K562 (cell line): ENCODE measurements around the gene EML5. TPM values are rescaled to one million over a fixed set of nuclear protein-coding genes. Genes with fewer than 3 reads are reported as not detected.

Experiments used
- ATAC-seq: fragments of 200-7000 bp; cut with Tn5 transposase; 3 replicates; pipeline ENCODE4 v1.9.1; 2020; ENCODE audit warnings: moderate library complexity
- BruUV-seq: library from RNA; stranded (reverse); fragments of 400-500 nt; replicated peaks from 2 replicates; lab custom pipeline; 2021; lab: Mats Ljungman, UMichigan
- CTCF ChIA-PET: fragments of 300-600 bp; formaldehyde crosslinking; extraction: SDS; loops from one replicate; lab custom pipeline; 2021; ENCODE audit warnings: low intra/inter-chr PET ratio; lab: Yijun Ruan, JAX
- POLR2A ChIA-PET: fragments of 300-600, 350-650 bp; sonication (Branson Sonifier 250); formaldehyde crosslinking; extraction: SDS; loops from one replicate; lab custom pipeline; 2021; ENCODE audit warnings: antibody characterized with exemption, inconsistent platforms; lab: Yijun Ruan, JAX
- DNase-seq, 4 experiments: peaks; one replicate each; pipeline versions ENCODE4 v3.0.0 to v3.0.0-alpha.2; 2011 to 2018; ENCODE audit warnings: low spot score in 3 of 4, mixed read lengths in 3 of 4; ENCODE audit errors: extremely low read depth in 1 of 4
- FAIRE-seq: peaks from 2 replicates; lab custom pipeline; 2011; peaks lifted over from hg19 to GRCh38; lab: Jason Lieb, UNC
- H2AFZ ChIP-seq: 2 replicates; pipeline ENCODE4 v1.6.0; 2011; ENCODE audit warnings: low read depth, low read length, control low read depth, inconsistent platforms
- H3K27ac ChIP-seq: fragments of 200-600 bp; 3 replicates; pipeline ENCODE4 v1.8.0; 2011; ENCODE audit warnings: low read depth, mild to moderate bottlenecking, control low read depth, inconsistent platforms, low read length, moderate library complexity, mixed read lengths; ENCODE audit errors: extremely low read depth
- H3K27me3 ChIP-seq, 2 experiments: fragments of 300-600 bp in 1 of 2; 2 replicates in 1 of 2; 3 replicates in 1 of 2; pipeline versions ENCODE4 v1.6.0 to v1.8.0; 2011; ENCODE audit warnings: inconsistent platforms in 2 of 2, low read length in 2 of 2, mild to moderate bottlenecking in 1 of 2, mixed read lengths in 1 of 2, moderate library complexity in 1 of 2; ENCODE audit not compliant: control insufficient read depth in 2 of 2, insufficient read depth in 2 of 2
- H3K36me3 ChIP-seq: fragments of 300-600 bp; 3 replicates; pipeline ENCODE4 v1.8.0; 2011; ENCODE audit warnings: mild to moderate bottlenecking, low read length, inconsistent platforms; ENCODE audit not compliant: control insufficient read depth, insufficient read depth
- H3K4me1 ChIP-seq, 2 experiments: fragments of 200-600 bp in 1 of 2; replicated peaks in 1 of 2; 2 replicates in 1 of 2; 3 replicates in 1 of 2; pipeline versions ENCODE4 v1.5.1 to v1.8.0; 2011; ENCODE audit warnings: inconsistent platforms in 2 of 2, low read length in 2 of 2, mild to moderate bottlenecking in 1 of 2, mixed read lengths in 1 of 2, moderate library complexity in 1 of 2; ENCODE audit not compliant: control insufficient read depth in 2 of 2, insufficient read depth in 2 of 2
- H3K4me2 ChIP-seq: 2 replicates; pipeline ENCODE4 v1.6.1; 2011; ENCODE audit warnings: low read length, control low read depth, inconsistent platforms, mixed read lengths; ENCODE audit not compliant: insufficient read depth
- H3K4me3 ChIP-seq: fragments of 200-600 bp; sonication (generic), shearing (Covaris generic); 2 replicates; pipeline ENCODE4 v1.5.1; 2016; ENCODE audit warnings: control low read depth, inconsistent platforms
- H3K79me2 ChIP-seq: fragments of 200-600 bp; 3 replicates; pipeline ENCODE4 v1.8.0; 2011; ENCODE audit warnings: low read length, inconsistent platforms; ENCODE audit not compliant: control insufficient read depth, insufficient read depth
- H3K9ac ChIP-seq, 2 experiments: 2 replicates each; pipeline versions ENCODE4 v1.6.0 to v1.6.1; 2011; ENCODE audit warnings: low read depth in 2 of 2, low read length in 2 of 2, control low read depth in 1 of 2, inconsistent platforms in 1 of 2, mild to moderate bottlenecking in 1 of 2, mixed read lengths in 1 of 2; ENCODE audit not compliant: insufficient read depth in 1 of 2
- H3K9me1 ChIP-seq: one replicate; pipeline ENCODE4 v1.6.0; 2011; ENCODE audit warnings: inconsistent platforms, mild to moderate bottlenecking, low read length, moderate library complexity; ENCODE audit not compliant: control insufficient read depth, insufficient read depth
- H3K9me3 ChIP-seq: replicated peaks from 2 replicates; pipeline ENCODE4 v1.5.1; 2011; ENCODE audit warnings: low read depth, low read length, inconsistent platforms; ENCODE audit not compliant: control insufficient read depth, insufficient read depth
- H4K20me1 ChIP-seq: replicated peaks from 2 replicates; pipeline ENCODE4 v1.6.1; 2011; ENCODE audit warnings: low read length, inconsistent platforms, mixed read lengths; ENCODE audit not compliant: control insufficient read depth, insufficient read depth
- CHCHD3 ChIP-seq: fragments of 250-450 bp; sonication (Bioruptor Pico); IDR thresholded peaks from 2 replicates; pipeline ENCODE4 v2.1.2; 2022; ENCODE audit warnings: mild to moderate bottlenecking
- HNRNPL ChIP-seq: fragments of 200-400 bp; formaldehyde crosslinking; IDR thresholded peaks from 2 replicates; pipeline ENCODE4 v1.6.1; 2017; ENCODE audit warnings: low read depth, mild to moderate bottlenecking, low read length
- HNRNPLL ChIP-seq: fragments of 200-400 bp; formaldehyde crosslinking; IDR thresholded peaks from 2 replicates; pipeline ENCODE4 v1.6.1; 2017; ENCODE audit warnings: low read length, low read depth, mild to moderate bottlenecking; ENCODE audit not compliant: poor library complexity, severe bottlenecking
- HSF4 ChIP-seq: fragments of 250-450 bp; sonication (Bioruptor Pico); IDR thresholded peaks from 2 replicates; pipeline ENCODE4 v2.1.2; 2022; ENCODE audit warnings: mild to moderate bottlenecking, moderate library complexity, borderline replicate concordance
- JUND ChIP-seq, 2 experiments: IDR thresholded peaks; 2 replicates in 1 of 2; 3 replicates in 1 of 2; pipeline ENCODE4 v1.6.1; 2011; ENCODE audit warnings: borderline replicate concordance in 2 of 2, low read depth in 2 of 2, low read length in 2 of 2, improper control_type of control experiment in 1 of 2, missing biosample characterization in 1 of 2, missing genetic modification characterization in 1 of 2, missing genetic modification reagents in 1 of 2
- PTRF ChIP-seq: fragments of 450-650 bp; IDR thresholded peaks from 2 replicates; pipeline ENCODE4 v1.6.1; 2016; ENCODE audit warnings: mild to moderate bottlenecking, missing genetic modification characterization, missing compliant biosample characterization
- TAF9B ChIP-seq: fragments of 450-650 bp; IDR thresholded peaks from 2 replicates; pipeline ENCODE4 v1.6.1; 2018; ENCODE audit warnings: mild to moderate bottlenecking; ENCODE audit not compliant: partially characterized antibody
- TEAD2 ChIP-seq: fragments of 450-650 bp; IDR thresholded peaks from 2 replicates; pipeline ENCODE4 v1.6.1; 2016; ENCODE audit warnings: missing genetic modification characterization, control low read depth, missing compliant biosample characterization
- ZNF217 ChIP-seq: sonication (generic); formaldehyde crosslinking; IDR thresholded peaks from 2 replicates; pipeline ENCODE4 v1.8.0; 2022; ENCODE audit warnings: mild to moderate bottlenecking, missing genetic modification reagents
- ZNF311 ChIP-seq: fragments of 250-450 bp; sonication (Bioruptor Pico); IDR thresholded peaks from 2 replicates; pipeline ENCODE4 v1.4.0; 2020; ENCODE audit warnings: mild to moderate bottlenecking, moderate library complexity
- in situ Hi-C: fragments of 300-500 bp; cut with MboI; formaldehyde crosslinking; loops from 4 replicates; pipeline ENCODE4 v1.15.0; 2018; ENCODE audit warnings: inconsistent platforms, mixed read lengths
- intact Hi-C: fragments of 100-400 bp; cut with micrococcal nuclease; formaldehyde crosslinking; loops from 2 replicates; pipeline ENCODE4 v1.14.2; 2022
- polyA plus RNA-seq, 8 experiments: library from polyadenylated mRNA; depleted of rRNA in 4 of 8; stranded (reverse) in 5 of 8; unstranded in 3 of 8; fragments of >200 nt; fragmentation: Nextera tagmentation in 2 of 8; fragmentation: Illumina TruSeq in 1 of 8; extraction: Ambion mirVana in 2 of 8; extraction: Trizol in 1 of 8; gene quantifications; 2 replicates each; pipeline versions ENCODE4 v1.2.1 to v1.2.3, GENCODE V29; 2011 to 2014; ENCODE audit warnings: inconsistent platforms in 1 of 8, missing spikeins in 1 of 8
- total RNA-seq, 7 experiments: library from RNA; depleted of rRNA in 6 of 7; stranded (reverse); fragments of >200 nt in 6 of 7; fragmentation: Illumina TruSeq in 2 of 7; extraction: Trizol in 2 of 7; gene quantifications; 2 replicates each; pipeline versions ENCODE4 v1.2.1 to v1.2.3, GENCODE V29; 2011 to 2021; ENCODE audit warnings: low replicate concordance in 1 of 7
- TF ChIP-seq, protein P1 (sequence below): sonication (generic); formaldehyde crosslinking; IDR thresholded peaks from 2 replicates; pipeline ENCODE4 v1.8.1; 2023; ENCODE audit warnings: mild to moderate bottlenecking, missing genetic modification reagents
- TF ChIP-seq, protein P2 (sequence below): fragments of 450-650 bp; IDR thresholded peaks from 2 replicates; pipeline ENCODE4 v1.6.1; 2016; ENCODE audit warnings: antibody characterized with exemption
- TF ChIP-seq, protein P3 (sequence below): fragments of 450-650 bp; formaldehyde crosslinking; IDR thresholded peaks from 2 replicates; pipeline ENCODE4 v1.4.0; 2020; ENCODE audit warnings: mild to moderate bottlenecking, moderate library complexity
- TF ChIP-seq, protein P4 (sequence below), 2 experiments: fragments of 450-650 bp in 1 of 2; IDR thresholded peaks; 2 replicates each; pipeline ENCODE4 v1.6.1; 2011 to 2017; ENCODE audit warnings: low read depth in 2 of 2, antibody characterized with exemption in 1 of 2, borderline replicate concordance in 1 of 2, low read length in 1 of 2, mild to moderate bottlenecking in 1 of 2, mixed read lengths in 1 of 2; ENCODE audit not compliant: control insufficient read depth in 1 of 2

The EML5 gene
- total and polyA plus RNA-seq, 9 of the 15 experiments (the other 6 are each of a cell fraction or from before 2014, with no cell fraction given) = 0.06 to 0.34 (median 0.22) TPM

DNA sequence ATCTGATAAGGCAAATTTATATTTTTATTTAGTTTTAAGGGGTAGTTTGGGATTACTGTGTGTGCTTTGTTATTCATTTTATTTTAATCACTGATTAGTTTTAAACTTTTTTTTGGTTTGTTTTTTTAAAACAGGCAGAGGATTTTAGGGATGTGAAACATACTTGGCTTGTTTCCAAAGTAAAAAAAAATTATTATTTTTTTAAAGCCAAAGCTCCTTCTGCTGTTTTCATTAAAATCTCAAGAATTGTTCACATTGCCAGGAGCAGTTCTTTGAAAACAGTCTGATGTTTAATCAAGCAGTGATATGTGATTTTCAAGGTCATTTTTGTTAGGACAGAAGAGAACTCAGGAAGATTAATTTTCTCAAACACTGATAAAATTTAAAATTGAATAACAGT lies 42.9 kb upstream of the EML5 start:
- intact Hi-C loops = no loop called here
- TF ChIP-seq, protein P1, sequence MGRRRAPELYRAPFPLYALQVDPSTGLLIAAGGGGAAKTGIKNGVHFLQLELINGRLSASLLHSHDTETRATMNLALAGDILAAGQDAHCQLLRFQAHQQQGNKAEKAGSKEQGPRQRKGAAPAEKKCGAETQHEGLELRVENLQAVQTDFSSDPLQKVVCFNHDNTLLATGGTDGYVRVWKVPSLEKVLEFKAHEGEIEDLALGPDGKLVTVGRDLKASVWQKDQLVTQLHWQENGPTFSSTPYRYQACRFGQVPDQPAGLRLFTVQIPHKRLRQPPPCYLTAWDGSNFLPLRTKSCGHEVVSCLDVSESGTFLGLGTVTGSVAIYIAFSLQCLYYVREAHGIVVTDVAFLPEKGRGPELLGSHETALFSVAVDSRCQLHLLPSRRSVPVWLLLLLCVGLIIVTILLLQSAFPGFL (CRISPR knock-in tag) = no peak
- no peak for TF ChIP-seq TAF9B
- no peak for TF ChIP-seq CHCHD3 (CRISPR knock-in tag)
- TF ChIP-seq PTRF (tag) = no peak
- TF ChIP-seq HSF4 (CRISPR knock-in tag) = no peak
- no peak for TF ChIP-seq JUND (IDR thresholded peaks at IDR 0.05; ENCODE audit: borderline replicate concordance, low read depth, low read length)
- TF ChIP-seq JUND (tag; IDR thresholded peaks at IDR 0.05; ENCODE audit: borderline replicate concordance, low read depth, low read length) = no peak
- TF ChIP-seq ZNF217 (CRISPR knock-in tag) = no peak
- TF ChIP-seq, protein P2, sequence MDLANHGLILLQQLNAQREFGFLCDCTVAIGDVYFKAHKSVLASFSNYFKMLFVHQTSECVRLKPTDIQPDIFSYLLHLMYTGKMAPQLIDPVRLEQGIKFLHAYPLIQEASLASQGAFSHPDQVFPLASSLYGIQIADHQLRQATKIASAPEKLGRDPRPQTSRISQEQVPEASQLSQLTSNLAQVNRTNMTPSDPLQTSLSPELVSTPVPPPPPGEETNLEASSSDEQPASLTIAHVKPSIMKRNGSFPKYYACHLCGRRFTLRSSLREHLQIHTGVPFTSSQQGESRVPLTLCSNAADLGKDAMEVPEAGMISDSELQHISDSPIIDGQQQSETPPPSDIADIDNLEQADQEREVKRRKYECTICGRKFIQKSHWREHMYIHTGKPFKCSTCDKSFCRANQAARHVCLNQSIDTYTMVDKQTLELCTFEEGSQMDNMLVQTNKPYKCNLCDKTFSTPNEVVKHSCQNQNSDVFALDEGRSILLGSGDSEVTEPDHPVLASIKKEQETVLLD = no peak
- no peak for TF ChIP-seq TEAD2
- no peak for TF ChIP-seq HNRNPLL
- TF ChIP-seq, protein P3, sequence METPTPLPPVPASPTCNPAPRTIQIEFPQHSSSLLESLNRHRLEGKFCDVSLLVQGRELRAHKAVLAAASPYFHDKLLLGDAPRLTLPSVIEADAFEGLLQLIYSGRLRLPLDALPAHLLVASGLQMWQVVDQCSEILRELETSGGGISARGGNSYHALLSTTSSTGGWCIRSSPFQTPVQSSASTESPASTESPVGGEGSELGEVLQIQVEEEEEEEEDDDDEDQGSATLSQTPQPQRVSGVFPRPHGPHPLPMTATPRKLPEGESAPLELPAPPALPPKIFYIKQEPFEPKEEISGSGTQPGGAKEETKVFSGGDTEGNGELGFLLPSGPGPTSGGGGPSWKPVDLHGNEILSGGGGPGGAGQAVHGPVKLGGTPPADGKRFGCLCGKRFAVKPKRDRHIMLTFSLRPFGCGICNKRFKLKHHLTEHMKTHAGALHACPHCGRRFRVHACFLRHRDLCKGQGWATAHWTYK (CRISPR knock-in tag) = no peak
- TF ChIP-seq HNRNPL = no peak
- TF ChIP-seq, protein P4, sequence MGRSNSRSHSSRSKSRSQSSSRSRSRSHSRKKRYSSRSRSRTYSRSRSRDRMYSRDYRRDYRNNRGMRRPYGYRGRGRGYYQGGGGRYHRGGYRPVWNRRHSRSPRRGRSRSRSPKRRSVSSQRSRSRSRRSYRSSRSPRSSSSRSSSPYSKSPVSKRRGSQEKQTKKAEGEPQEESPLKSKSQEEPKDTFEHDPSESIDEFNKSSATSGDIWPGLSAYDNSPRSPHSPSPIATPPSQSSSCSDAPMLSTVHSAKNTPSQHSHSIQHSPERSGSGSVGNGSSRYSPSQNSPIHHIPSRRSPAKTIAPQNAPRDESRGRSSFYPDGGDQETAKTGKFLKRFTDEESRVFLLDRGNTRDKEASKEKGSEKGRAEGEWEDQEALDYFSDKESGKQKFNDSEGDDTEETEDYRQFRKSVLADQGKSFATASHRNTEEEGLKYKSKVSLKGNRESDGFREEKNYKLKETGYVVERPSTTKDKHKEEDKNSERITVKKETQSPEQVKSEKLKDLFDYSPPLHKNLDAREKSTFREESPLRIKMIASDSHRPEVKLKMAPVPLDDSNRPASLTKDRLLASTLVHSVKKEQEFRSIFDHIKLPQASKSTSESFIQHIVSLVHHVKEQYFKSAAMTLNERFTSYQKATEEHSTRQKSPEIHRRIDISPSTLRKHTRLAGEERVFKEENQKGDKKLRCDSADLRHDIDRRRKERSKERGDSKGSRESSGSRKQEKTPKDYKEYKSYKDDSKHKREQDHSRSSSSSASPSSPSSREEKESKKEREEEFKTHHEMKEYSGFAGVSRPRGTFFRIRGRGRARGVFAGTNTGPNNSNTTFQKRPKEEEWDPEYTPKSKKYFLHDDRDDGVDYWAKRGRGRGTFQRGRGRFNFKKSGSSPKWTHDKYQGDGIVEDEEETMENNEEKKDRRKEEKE (IDR thresholded peaks at IDR 0.05; ENCODE audit: borderline replicate concordance in 1 of 2, control insufficient read depth in 1 of 2, low read depth in 2 of 2, low read length in 1 of 2) = no peak
- TF ChIP-seq ZNF311 (CRISPR knock-in tag) = no peak

More for the DNA sequence above, 42.9 kb upstream of the EML5 start:
- no peak overlapping the region for H3K4me3 ChIP-seq
- BruUV-seq = no TSS peak
- no peaks in the 10 kb centered on the region for H3K9me3 ChIP-seq
- DNase-seq = no peak
- H4K20me1 ChIP-seq = no peaks in the 10 kb centered on the region
- no peaks in the 10 kb centered on the region for H3K36me3 ChIP-seq
- H3K27me3 ChIP-seq = no peaks in the 10 kb centered on the region
- FAIRE-seq = no peak
- H3K9ac ChIP-seq = no peak overlapping the region
- CTCF ChIA-PET = no interaction called here
- H3K9me1 ChIP-seq = no peaks in the 10 kb centered on the region
- POLR2A ChIA-PET = interaction anchor here (0.7 kb wide), 1 partner anchor 11 kb away, joined by 4 read pairs; no protein-coding TSS in a partner anchor
- ATAC-seq = no peak
- no peak overlapping the region for H3K4me2 ChIP-seq
- no peaks in the 10 kb centered on the region for H3K79me2 ChIP-seq
- in situ Hi-C loops = no loop called here
- H3K4me1 ChIP-seq = 0 out of 5 replicates have a peak, but pooled peaks cover 0 to 2% of the 10 kb centered on the region in 2 experiments
- H2AFZ ChIP-seq = no peak overlapping the region
- H3K27ac ChIP-seq = no peak overlapping the region
